Measurements from ENCODE around the gene RBMS1.

The RBMS1 gene, protein sequence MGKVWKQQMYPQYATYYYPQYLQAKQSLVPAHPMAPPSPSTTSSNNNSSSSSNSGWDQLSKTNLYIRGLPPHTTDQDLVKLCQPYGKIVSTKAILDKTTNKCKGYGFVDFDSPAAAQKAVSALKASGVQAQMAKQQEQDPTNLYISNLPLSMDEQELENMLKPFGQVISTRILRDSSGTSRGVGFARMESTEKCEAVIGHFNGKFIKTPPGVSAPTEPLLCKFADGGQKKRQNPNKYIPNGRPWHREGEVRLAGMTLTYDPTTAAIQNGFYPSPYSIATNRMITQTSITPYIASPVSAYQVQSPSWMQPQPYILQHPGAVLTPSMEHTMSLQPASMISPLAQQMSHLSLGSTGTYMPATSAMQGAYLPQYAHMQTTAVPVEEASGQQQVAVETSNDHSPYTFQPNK

DNA sequence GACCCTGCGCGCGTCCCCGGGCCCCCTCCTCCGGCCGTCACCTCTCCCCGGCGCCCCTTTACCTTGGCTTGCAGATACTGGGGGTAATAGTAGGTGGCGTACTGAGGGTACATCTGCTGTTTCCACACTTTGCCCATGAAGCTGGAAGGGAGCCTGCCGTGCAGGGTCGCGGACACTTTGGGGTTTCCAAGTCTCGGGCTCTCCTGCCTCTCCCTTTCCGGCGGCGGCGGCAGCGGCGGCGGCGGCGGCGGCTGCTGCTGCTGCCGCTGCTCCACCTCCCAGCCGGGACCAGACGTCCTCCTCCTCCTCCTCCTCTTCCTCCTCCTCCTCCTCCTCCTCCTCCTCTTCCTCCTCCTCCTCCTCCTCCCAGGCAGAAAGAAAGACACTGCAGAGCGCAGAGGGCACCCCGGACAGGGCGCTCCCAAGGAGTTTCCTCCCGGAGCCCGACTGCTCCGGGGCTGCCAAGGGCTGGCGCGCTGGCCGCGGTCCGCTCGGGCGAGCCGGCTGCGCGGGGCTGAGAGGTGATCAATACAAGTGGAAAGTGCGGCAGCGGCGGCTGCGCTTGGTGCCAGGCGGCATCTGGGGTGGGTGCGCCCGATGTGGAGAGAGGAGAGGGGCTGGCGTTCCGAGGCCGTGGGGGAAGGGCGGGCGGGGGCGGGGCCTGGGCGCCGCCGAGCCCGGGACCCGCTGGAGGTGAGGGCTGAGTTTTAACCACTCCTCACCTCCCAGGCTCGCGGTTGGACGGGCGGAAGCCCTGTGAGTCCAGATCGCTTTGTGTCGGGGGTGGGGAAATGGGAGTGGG, at the start of gene RBMS1:
Gene RBMS1, minus strand, starts transcription at position 581 of the 802 bp plus-strand sequence. Its CDS starts 444 bp downstream, at position 137.
- H3K27ac Mint-ChIP-seq, result peak within 1 kb of the TSS; percentile 80
- peaks cover 29% of the 10 kb centered on the region for H3K4me1 Mint-ChIP-seq (ENCODE audit: low read depth)
- H3K27me3 Mint-ChIP-seq (ENCODE audit: low read depth), result peaks cover 25% of the 10 kb centered on the region
- no peaks in the 10 kb centered on the region for H3K9me3 Mint-ChIP-seq
- H3K4me3 Mint-ChIP-seq, result peak within 1 kb of the TSS; percentile 96
- H3K36me3 Mint-ChIP-seq (ENCODE audit: low read depth), result peaks cover 2% of the 10 kb centered on the region

DNA sequence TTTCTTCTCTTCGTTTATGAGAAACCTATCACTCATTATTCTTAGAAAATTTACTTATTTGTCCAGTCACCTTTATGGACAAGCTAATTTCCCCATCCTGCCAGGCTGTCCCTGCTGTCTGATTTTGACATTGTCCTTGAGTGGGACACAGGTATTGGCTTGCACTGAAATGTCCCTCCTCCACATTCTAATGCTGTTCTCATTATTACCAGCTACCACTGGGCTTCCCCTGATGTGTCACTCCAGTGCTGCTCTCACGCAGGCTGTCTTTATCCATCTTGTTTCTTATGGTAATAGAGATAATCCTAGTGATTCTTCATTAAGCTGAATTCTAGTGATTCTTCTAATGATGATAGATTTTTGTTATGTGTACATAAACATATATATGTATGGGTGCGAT, 48.1 kb upstream of the RBMS1 start:
- Mint-ChIP-seq H3K9me3 (no peaks in the 10 kb centered on the region), H3K4me3 (no peak overlapping the region), H3K36me3 (ENCODE audit: low read depth) (no peaks in the 10 kb centered on the region), H3K4me1 (ENCODE audit: low read depth) (no peaks in the 10 kb centered on the region), H3K27ac (no peak overlapping the region), H3K27me3 (ENCODE audit: low read depth) (no peaks in the 10 kb centered on the region)

DNA sequence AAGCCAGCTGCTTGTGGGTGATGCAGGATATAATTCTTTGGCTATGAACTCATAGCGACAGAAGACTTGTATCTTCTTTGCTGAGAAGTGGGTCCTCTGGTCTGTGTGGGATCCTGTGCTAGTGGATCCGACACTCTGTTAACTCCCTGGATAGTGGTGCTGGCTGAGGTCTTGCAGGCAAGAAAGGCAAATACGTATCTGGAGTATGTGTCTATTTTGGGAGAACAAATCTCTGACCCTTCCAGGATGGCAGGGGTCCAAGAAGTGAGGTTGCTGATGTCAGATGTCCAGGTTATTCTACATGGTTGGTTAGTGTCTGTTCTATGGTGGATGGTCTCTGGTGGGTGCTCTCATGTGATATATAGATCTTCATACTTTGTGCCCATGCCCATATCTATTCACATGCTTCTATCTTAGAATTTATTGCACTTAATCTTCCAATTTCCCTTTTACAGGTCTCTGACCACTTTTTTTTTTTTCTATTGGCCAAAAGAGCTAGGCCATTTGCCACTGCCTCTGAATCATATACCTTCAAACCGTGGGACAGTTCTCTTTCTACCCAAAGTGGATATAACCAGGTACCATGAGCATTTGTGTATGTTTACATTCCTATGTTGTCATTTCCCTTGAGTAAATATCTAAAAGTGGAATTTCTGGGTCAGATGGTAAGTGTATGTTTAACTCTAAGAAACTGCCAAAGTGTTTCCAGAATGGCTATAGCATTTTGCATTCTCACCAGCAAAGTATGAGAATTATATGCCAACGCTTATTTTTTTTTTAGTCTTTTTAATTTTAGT, 45.1 kb upstream of the RBMS1 start:
- Mint-ChIP-seq H3K4me1 (ENCODE audit: low read depth) (no peaks in the 10 kb centered on the region), H3K9me3 (no peaks in the 10 kb centered on the region), H3K27me3 (ENCODE audit: low read depth) (no peaks in the 10 kb centered on the region), H3K27ac (no peak overlapping the region), H3K36me3 (ENCODE audit: low read depth) (no peaks in the 10 kb centered on the region), H3K4me3 (no peak overlapping the region)

DNA sequence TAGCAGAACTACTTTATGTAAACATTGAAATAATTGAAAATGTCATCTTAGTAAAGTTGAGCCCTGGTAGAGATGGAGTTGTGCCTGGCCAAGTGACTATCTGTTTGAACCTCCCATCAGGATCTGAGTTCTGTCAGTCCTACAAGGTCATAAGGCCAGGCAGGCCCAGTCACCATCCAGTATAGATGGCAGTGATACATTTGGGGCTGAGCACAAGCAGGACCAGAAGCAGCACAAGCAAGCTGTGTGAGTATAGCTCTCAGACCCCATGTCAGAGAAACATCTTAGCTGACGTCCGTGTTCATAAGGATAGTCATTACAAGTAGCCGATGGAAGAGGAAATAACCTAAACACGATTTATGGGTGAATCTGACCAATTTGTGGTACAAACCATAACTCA, 44.5 kb upstream of the RBMS1 start:
- H3K27me3 Mint-ChIP-seq (ENCODE audit: low read depth), result no peaks in the 10 kb centered on the region
- H3K4me3 Mint-ChIP-seq, result no peak overlapping the region
- H3K27ac Mint-ChIP-seq, result no peak overlapping the region
- H3K4me1 Mint-ChIP-seq (ENCODE audit: low read depth), result no peaks in the 10 kb centered on the region
- no peaks in the 10 kb centered on the region for H3K9me3 Mint-ChIP-seq
- no peaks in the 10 kb centered on the region for H3K36me3 Mint-ChIP-seq (ENCODE audit: low read depth)

DNA sequence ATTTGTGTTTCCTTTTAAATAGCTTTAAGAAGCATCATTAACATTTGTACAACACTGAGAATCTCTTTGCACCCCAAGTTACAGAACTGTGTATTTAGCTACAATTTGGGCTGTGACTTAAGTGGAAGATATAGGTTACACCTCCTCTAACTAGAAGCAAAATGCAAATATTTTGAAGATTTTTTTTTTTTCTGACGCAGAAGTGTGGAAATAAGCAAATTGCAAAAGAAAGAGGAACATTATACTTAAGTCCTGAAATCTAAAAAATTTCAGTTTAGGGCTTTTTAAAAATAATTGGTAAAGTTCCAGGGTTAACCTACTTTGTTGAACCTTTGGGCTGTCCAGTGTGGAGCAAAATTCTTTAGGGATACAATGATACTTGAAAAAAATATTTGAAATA, 41.4 kb upstream of the RBMS1 start:
- Mint-ChIP-seq H3K27ac (no peak overlapping the region), H3K9me3 (no peaks in the 10 kb centered on the region), H3K4me3 (no peak overlapping the region), H3K36me3 (ENCODE audit: low read depth) (no peaks in the 10 kb centered on the region), H3K27me3 (ENCODE audit: low read depth) (no peaks in the 10 kb centered on the region), H3K4me1 (ENCODE audit: low read depth) (no peaks in the 10 kb centered on the region)

DNA sequence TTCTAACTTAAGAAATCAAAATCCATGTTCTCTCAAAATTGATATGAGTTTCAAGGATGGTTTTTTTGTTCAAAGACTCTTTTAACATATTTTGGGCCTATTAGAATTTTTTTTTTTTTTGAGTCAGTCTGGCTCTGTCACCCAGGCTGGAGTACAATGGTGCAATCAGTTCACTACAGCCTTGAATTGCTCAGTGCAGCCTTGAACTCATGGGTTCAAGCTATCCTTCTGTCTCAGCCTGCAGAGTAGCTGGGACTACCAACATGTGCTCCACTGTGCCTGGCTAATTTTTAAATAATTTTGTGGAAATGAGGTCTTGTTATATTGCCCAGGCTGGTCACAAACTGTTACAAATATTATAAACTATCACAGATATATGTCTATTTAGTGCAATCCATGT, 40.6 kb upstream of the RBMS1 start:
- no peaks in the 10 kb centered on the region for H3K27me3 Mint-ChIP-seq (ENCODE audit: low read depth)
- no peaks in the 10 kb centered on the region for H3K36me3 Mint-ChIP-seq (ENCODE audit: low read depth)
- H3K9me3 Mint-ChIP-seq, result no peaks in the 10 kb centered on the region
- no peak overlapping the region for H3K27ac Mint-ChIP-seq
- H3K4me1 Mint-ChIP-seq (ENCODE audit: low read depth), result no peaks in the 10 kb centered on the region
- H3K4me3 Mint-ChIP-seq, result no peak overlapping the region

DNA sequence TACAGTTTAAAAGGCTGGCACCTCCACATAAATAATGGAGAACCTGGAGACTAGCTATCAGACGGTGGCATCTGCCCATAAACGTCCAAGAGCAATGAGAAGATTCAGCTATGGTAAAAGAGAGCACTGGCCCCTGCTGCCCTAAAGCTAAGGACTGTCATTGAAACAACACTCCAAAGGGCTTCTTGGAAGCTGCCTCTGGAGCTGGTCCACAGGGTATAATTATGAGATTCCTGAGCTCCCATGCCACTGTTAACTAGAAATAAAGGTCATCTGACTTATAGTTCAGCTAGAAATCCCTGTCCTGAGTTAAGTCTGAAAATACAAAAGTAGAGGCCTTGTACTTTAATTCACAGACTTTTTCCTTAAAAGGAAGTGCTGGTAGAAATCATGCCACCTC, 39.9 kb upstream of the RBMS1 start:
- no peaks in the 10 kb centered on the region for H3K4me1 Mint-ChIP-seq (ENCODE audit: low read depth)
- H3K9me3 Mint-ChIP-seq, result no peaks in the 10 kb centered on the region
- H3K27me3 Mint-ChIP-seq (ENCODE audit: low read depth), result no peaks in the 10 kb centered on the region
- H3K27ac Mint-ChIP-seq, result no peak overlapping the region
- no peak overlapping the region for H3K4me3 Mint-ChIP-seq
- no peaks in the 10 kb centered on the region for H3K36me3 Mint-ChIP-seq (ENCODE audit: low read depth)

DNA sequence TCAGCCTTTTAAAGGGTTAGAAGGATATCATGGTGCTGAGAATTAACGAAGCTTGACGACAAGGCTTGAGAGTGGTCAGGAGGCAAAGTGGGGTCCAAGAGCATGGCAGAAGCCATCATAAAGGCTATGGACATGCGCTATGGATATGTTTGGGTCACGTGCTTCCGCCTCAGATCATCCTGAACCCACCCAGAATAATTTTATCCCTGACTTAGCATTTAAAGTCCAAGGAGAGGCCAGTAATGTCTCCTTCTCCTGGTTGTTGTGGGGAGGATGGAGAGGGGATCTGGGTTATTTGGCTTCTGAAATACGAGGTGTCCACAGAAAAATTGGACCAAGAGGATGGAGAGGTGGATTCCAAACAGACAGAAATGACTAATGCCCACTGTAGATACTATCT, 38.8 kb upstream of the RBMS1 start:
- Mint-ChIP-seq H3K4me1 (ENCODE audit: low read depth) (no peaks in the 10 kb centered on the region), H3K36me3 (ENCODE audit: low read depth) (no peaks in the 10 kb centered on the region), H3K4me3 (no peak overlapping the region), H3K27me3 (ENCODE audit: low read depth) (no peaks in the 10 kb centered on the region), H3K27ac (no peak overlapping the region), H3K9me3 (no peaks in the 10 kb centered on the region)

DNA sequence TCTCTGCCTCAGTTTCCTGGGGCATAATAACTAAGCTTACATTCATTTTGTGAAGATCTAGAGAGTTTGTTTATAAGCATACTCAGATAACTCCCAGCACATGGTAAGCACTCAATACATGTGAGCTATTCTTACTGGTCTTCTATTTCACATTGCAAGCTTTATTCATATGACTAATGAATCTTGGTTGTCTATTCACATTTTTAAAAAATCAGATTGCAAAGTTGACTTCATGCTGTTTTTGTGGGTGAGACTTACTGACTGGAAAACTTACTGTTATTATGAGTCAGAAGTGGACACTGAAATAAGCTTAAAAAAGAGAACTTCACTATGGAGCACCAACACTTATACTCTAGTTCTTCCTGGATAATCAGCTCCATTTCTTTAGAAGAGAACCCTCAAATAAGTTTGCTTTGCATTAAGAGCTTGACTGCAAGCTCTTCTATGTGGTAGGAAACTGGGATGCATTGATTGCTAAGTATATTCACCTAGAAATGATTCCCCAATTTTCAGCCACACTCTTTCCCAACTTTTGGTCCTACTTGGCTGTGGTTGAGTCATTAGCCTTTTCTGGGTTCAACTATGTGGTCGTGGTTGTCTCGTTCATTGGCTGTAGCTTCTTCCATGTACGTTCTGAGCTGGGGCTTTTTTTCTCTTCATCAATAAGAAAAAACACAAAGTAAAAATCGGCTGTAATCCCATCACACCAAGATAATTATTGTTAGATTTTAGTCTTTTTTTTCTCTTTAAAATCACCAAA, 29.5 kb upstream of the RBMS1 start:
- Mint-ChIP-seq H3K27me3 (ENCODE audit: low read depth) (no peaks in the 10 kb centered on the region), H3K4me3 (no peak overlapping the region)

DNA sequence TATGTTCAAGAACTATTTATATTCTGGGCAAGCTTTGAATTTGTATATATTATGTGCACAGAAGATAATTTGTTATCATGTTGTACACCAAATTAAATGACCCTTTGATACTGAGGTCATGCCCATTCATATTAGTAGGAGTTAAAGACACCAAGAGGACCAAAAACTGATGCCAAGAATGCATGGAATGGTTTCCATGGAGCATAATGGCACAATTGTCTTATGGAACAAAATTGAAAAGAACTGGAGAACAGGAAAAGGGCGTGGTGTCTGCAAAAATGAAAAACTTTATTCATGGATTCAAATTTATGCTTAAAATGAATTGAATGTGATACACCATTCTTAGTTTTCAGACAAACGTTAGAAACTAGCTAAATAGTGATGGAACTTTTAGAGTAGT, 24.1 kb upstream of the RBMS1 start:
- H3K27ac Mint-ChIP-seq, result no peak overlapping the region
- no peaks in the 10 kb centered on the region for H3K9me3 Mint-ChIP-seq
- H3K4me1 Mint-ChIP-seq (ENCODE audit: low read depth), result peaks cover 24% of the 10 kb centered on the region
- no peaks in the 10 kb centered on the region for H3K27me3 Mint-ChIP-seq (ENCODE audit: low read depth)
- no peak overlapping the region for H3K4me3 Mint-ChIP-seq
- H3K36me3 Mint-ChIP-seq (ENCODE audit: low read depth), result no peaks in the 10 kb centered on the region

More for the DNA sequence above, 29.5 kb upstream of the RBMS1 start:
- Mint-ChIP-seq H3K4me1 (ENCODE audit: low read depth) (no peaks in the 10 kb centered on the region), H3K36me3 (ENCODE audit: low read depth) (no peaks in the 10 kb centered on the region), H3K27ac (no peak overlapping the region), H3K9me3 (no peaks in the 10 kb centered on the region)

DNA sequence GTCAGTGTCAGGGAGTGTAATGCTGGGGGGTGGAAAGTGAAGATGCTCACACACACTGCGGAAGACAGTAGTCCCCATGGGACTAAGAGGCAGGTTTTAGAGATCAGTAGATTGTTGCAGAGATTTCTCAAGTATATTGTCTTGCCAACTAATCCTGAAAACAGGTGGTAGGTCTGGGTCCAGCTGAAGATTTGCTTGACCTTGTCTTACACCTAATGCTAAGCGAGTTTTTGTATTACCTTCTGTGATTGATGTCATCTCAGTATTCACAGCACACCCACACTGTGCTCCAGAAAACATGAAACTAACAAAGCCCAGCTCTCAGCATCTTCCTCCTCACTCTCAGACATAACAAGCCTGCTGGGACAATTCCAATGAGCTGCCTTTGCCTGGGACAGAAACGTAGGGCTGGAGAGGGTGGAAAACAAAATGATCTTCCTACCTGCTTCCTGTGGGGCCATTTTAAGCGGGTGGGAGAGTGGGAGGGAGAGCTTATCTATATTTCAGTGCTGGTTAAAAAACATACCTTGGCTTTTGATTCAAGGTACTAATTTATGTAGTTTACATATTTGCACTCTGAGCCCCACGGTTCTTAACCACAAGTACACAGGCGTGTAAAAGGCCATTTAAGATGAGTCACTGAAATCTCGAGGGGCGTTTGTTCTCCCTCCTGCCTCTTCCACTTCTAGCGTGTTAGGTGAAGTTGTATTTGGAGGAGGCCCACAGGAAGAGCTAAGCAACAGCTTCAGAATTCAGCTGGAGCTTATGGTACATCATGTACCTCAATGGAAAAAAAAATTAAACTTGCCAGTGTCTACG, 23.1 kb upstream of the RBMS1 start:
- H3K27me3 Mint-ChIP-seq (ENCODE audit: low read depth), result no peaks in the 10 kb centered on the region
- H3K4me1 Mint-ChIP-seq (ENCODE audit: low read depth), result peaks cover 24% of the 10 kb centered on the region
- no peaks in the 10 kb centered on the region for H3K36me3 Mint-ChIP-seq (ENCODE audit: low read depth)
- no peaks in the 10 kb centered on the region for H3K9me3 Mint-ChIP-seq
- peak overlapping the region; percentile 12 for H3K27ac Mint-ChIP-seq
- H3K4me3 Mint-ChIP-seq, result no peak overlapping the region

DNA sequence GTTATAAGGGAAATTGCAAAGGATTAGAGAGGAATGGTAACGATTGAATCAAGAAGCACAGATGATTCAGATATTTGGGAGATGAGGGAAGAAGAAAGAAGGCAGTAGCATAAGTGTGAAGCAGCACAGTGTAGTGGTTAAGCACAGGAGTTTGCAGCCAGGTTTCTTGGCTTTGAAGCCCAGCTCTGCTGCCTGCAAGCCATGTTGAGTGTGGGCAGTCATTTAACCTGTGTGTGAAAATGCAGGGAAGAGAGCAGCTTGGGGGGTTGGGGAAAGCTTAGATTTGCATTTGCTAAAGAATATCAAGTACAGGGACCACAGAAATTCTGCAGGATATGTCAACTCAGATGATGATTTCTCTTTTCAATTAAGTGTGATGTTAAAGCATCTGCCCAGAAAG, 21.5 kb upstream of the RBMS1 start:
- no peaks in the 10 kb centered on the region for H3K9me3 Mint-ChIP-seq
- no peak overlapping the region for H3K4me3 Mint-ChIP-seq
- peaks cover 24% of the 10 kb centered on the region for H3K4me1 Mint-ChIP-seq (ENCODE audit: low read depth)
- no peak overlapping the region for H3K27ac Mint-ChIP-seq
- no peaks in the 10 kb centered on the region for H3K36me3 Mint-ChIP-seq (ENCODE audit: low read depth)
- no peaks in the 10 kb centered on the region for H3K27me3 Mint-ChIP-seq (ENCODE audit: low read depth)

DNA sequence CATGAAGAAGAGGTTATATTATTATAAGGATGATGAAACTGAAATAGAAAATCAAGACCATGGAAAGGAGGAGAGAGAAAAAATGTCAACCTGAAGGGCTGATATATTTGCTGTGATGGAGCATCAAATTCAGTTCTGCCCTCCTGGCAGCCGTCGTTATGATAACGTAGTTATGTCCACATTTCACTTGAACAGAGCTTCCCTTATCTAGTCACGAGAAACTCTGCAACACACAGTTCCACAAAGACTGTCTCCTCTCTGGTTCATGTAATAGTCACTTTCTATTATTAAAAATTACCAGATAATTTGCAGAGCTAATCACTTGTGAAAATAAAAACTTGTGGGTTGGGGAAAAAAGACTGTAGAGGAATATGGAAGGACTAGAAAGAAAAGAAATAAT, 19.5 kb upstream of the RBMS1 start:
- Mint-ChIP-seq H3K9me3 (no peaks in the 10 kb centered on the region), H3K27me3 (ENCODE audit: low read depth) (no peaks in the 10 kb centered on the region), H3K36me3 (ENCODE audit: low read depth) (no peaks in the 10 kb centered on the region), H3K27ac (no peak overlapping the region), H3K4me3 (no peak overlapping the region), H3K4me1 (ENCODE audit: low read depth) (peaks cover 28% of the 10 kb centered on the region)
